GM23338 (cell line): Measurements from ENCODE around the gene CDH20. TPM values are rescaled to one million over a fixed set of nuclear protein-coding genes. Genes with fewer than 3 reads are reported as not detected.

Experiments used
- polyA plus RNA-seq: library from polyadenylated mRNA; unstranded; fragments of >200 nt; fragmentation: Nextera tagmentation; extraction: Ambion mirVana; gene quantifications from 2 replicates; pipeline ENCODE4 v1.2.1, GENCODE V29; 2016
- small RNA-seq: library from RNA; depleted of rRNA; stranded (forward); fragments of <200 nt; gene quantifications from one replicate; pipeline ENCODE3, GENCODE V24; 2014; ENCODE audit warnings: low replicate concordance
- total RNA-seq: library from RNA; depleted of rRNA; stranded (reverse); fragments of >200 nt; shearing (Covaris generic); gene quantifications from 2 replicates; pipeline ENCODE4 v1.2.3, GENCODE V29; 2014

The CDH20 gene
- total and polyA plus RNA-seq, 2 experiments from 2014 or later = 1.0 TPM; not detected in 1

Small RNA genes lying within 50 kb of the gene (small RNA-seq; reads per million reads assigned to genes)
- not detected for gene RNU6-116P
